GM21576 (cell line): ENCODE results near the gene PFN2.

Experiments
- ATAC-seq: cut with Tn5 transposase; IDR thresholded peaks from one replicate; pipeline ENCODE4 v1.9.1; 2021; ENCODE audit warnings: mild to moderate bottlenecking, moderate library complexity; ENCODE audit not compliant: unreplicated experiment

PFN2 gene

GRCh38 chr3:149933008-149933407, 37.7 kb downstream of the PFN2 start:
- no peak for ATAC-seq

- ATAC-seq = no peak
Measured at GRCh38 chr3:149920119-149920518, 50.6 kb downstream of the PFN2 start.

DNA sequence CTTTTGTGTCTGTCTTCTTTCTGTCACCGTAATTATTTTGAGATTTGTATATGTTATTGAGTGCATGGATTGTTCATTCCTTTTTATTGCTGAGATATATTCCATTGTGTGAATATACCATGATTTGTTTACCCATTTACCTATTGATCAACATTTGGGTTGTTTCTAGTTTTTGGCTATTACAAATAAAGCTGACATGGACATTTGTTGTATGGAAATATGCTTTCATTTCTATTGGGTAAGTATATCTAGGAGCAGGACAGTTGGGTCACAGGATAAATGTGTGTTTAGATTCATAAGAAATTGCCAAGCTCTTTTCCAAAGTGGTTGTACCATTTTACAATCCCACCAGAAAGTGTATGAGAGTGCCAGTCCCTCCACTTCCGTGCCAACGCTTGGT, 51.2 kb downstream of the PFN2 start:
- ATAC-seq = no peak

GRCh38 chr3:149917124-149917667, 53.5 kb downstream of the PFN2 start:
- no peak for ATAC-seq
